ENCODE results near the gene ZNF598.

- TF ChIP-seq CTCF (IDR thresholded peaks at IDR 0.05 in 2 of 3, conservative IDR thresholded peaks at IDR 0.05 in 1 of 3; ENCODE audit: control insufficient read depth in 2 of 3, extremely low read depth in 1 of 3, insufficient read depth in 1 of 3, low read depth in 3 of 3, low read length in 3 of 3) (no peak), NFYA (IDR thresholded peaks at IDR 0.05; ENCODE audit: borderline replicate concordance, low read depth, low read length) (no peak), MEF2A (IDR thresholded peaks at IDR 0.05; ENCODE audit: insufficient read depth, low read depth, low read length) (no peak), TAF1 (IDR thresholded peaks at IDR 0.05; ENCODE audit: borderline replicate concordance, low read depth, low read length) (no peak)
These were observed 33.5 kb downstream of the ZNF598 start for GRCh38 chr16:1976216-1976520.
